ENCODE measurements around the gene LSAMP. TPM values are rescaled to one million over a fixed set of nuclear protein-coding genes. Genes with fewer than 3 reads are reported as not detected.
A peak's percentile ranks its signal among the peaks of the same experiment; 100 is the strongest.

The LSAMP gene
- total RNA-seq, 1 donor from 2014 or later: 10.2 TPM

- no peaks in the 10 kb centered on the region for H3K36me3 ChIP-seq (ENCODE audit: control insufficient read depth, insufficient read depth, low read length)
- DNase-seq (ENCODE audit: low read depth): no peak
- no peak overlapping the region for H3K4me3 ChIP-seq (ENCODE audit: low read depth, low read length)
- TF ChIP-seq, protein P1, sequence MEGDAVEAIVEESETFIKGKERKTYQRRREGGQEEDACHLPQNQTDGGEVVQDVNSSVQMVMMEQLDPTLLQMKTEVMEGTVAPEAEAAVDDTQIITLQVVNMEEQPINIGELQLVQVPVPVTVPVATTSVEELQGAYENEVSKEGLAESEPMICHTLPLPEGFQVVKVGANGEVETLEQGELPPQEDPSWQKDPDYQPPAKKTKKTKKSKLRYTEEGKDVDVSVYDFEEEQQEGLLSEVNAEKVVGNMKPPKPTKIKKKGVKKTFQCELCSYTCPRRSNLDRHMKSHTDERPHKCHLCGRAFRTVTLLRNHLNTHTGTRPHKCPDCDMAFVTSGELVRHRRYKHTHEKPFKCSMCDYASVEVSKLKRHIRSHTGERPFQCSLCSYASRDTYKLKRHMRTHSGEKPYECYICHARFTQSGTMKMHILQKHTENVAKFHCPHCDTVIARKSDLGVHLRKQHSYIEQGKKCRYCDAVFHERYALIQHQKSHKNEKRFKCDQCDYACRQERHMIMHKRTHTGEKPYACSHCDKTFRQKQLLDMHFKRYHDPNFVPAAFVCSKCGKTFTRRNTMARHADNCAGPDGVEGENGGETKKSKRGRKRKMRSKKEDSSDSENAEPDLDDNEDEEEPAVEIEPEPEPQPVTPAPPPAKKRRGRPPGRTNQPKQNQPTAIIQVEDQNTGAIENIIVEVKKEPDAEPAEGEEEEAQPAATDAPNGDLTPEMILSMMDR (IDR thresholded peaks at IDR 0.05; ENCODE audit: insufficient read depth, low read length, poor library complexity, severe bottlenecking): no peak
- H3K27me3 ChIP-seq (ENCODE audit: control insufficient read depth, insufficient read depth, low read length): no peaks in the 10 kb centered on the region
These were observed 303.6 kb downstream of the LSAMP start for GRCh38 chr3:116141724-116142123.

DNA sequence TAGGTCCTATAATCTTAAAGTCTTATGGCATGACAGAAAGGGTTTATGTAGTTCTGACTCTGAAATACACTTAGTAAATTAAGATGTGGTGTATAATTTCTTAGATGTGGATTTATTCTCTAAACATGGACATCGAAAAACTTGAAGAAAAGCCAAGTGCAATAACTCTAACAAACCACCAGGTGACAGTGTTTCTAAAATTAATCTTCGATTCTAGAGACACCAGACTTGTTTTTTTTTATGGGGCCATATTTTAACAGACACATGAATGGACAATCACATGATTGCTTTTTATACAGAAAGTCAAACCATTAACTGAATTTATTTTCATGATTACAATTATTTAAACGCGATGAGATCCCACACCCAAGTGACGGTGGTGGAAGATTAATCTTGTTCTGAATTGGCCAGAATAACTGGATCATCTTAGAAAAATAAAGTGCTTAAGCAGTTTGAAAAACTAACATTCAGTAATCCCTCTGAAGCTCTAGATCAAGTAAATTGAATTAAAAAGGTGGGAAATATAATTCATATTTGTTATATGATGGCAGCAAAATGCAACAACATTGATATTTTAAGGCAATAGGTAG lies 305.1 kb downstream of the LSAMP start:
- TF ChIP-seq, protein P1 (IDR thresholded peaks at IDR 0.05; ENCODE audit: insufficient read depth, low read length, poor library complexity, severe bottlenecking): peak; percentile 72
- no peak for DNase-seq (ENCODE audit: low read depth)
- H3K27me3 ChIP-seq (ENCODE audit: control insufficient read depth, insufficient read depth, low read length): no peaks in the 10 kb centered on the region
- no peak overlapping the region for H3K4me3 ChIP-seq (ENCODE audit: low read depth, low read length)
- H3K36me3 ChIP-seq (ENCODE audit: control insufficient read depth, insufficient read depth, low read length): no peaks in the 10 kb centered on the region

- H3K4me3 ChIP-seq (ENCODE audit: low read depth, low read length): no peak overlapping the region
- no peaks in the 10 kb centered on the region for H3K27me3 ChIP-seq (ENCODE audit: control insufficient read depth, insufficient read depth, low read length)
- no peak for DNase-seq (ENCODE audit: low read depth)
- H3K36me3 ChIP-seq (ENCODE audit: control insufficient read depth, insufficient read depth, low read length): no peaks in the 10 kb centered on the region
- TF ChIP-seq, protein P1 (IDR thresholded peaks at IDR 0.05; ENCODE audit: insufficient read depth, low read length, poor library complexity, severe bottlenecking): no peak
These were observed 305.6 kb downstream of the LSAMP start for GRCh38 chr3:116139641-116140040.

DNA sequence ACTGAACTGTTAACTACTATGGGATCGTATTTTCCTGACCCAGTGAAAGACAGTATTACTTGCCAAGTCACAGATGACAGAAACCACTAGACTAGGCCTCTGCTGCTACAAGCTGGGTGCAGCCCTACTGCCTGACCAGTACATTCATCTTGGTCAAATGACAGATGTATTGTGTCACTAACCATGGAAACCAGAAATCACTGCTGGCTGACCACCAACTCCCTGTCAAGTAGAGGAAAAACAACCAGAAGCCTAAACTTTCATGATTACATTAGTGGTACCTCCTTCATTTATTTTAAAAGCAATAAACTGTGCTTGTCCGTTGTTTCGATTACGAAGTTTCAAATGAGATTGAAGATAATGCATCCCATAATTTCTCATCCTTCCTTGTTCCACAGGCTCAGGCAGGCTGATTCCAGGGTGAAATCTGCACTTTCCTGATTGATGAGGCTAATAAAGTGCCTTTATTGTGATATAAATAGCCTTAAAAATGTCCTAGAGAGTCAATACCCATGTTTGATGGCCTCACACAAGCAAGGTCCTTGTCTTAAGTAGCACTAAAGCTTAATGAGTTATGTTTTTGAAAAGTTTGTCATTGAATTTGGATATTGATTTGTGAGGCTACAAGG lies 309.7 kb downstream of the LSAMP start:
- no peaks in the 10 kb centered on the region for H3K27me3 ChIP-seq (ENCODE audit: control insufficient read depth, insufficient read depth, low read length)
- H3K4me3 ChIP-seq (ENCODE audit: low read depth, low read length): no peak overlapping the region
- no peaks in the 10 kb centered on the region for H3K36me3 ChIP-seq (ENCODE audit: control insufficient read depth, insufficient read depth, low read length)
- peak; percentile 81 for DNase-seq (ENCODE audit: low read depth)
- TF ChIP-seq, protein P1 (IDR thresholded peaks at IDR 0.05; ENCODE audit: insufficient read depth, low read length, poor library complexity, severe bottlenecking): no peak

GRCh38 chr3:116129187-116129946 lies 315.9 kb downstream of the LSAMP start:
- Histone ChIP-seq H3K27me3 (ENCODE audit: control insufficient read depth, insufficient read depth, low read length) (no peaks in the 10 kb centered on the region), H3K4me3 (ENCODE audit: low read depth, low read length) (no peak overlapping the region), H3K36me3 (ENCODE audit: control insufficient read depth, insufficient read depth, low read length) (no peaks in the 10 kb centered on the region)
- DNase-seq (ENCODE audit: low read depth): no peak
- TF ChIP-seq, protein P1 (IDR thresholded peaks at IDR 0.05; ENCODE audit: insufficient read depth, low read length, poor library complexity, severe bottlenecking): no peak

Measured in kidney epithelial cell (primary cell).